Trophoblast cell (in vitro differentiated cells and primary cell): ENCODE results near the gene PKDREJ. TPM values are rescaled to one million over a fixed set of nuclear protein-coding genes. Genes with fewer than 3 reads are reported as not detected.
"Not testable (repeated sequence)": the region's sequence is repeated elsewhere in the genome, so short reads cannot be mapped to it uniquely, and the experiment has no call there.

Source experiments
- DNase-seq, 2 donors: peaks; one replicate each; pipeline ENCODE4 v3.0.0-alpha.2; 2016
- H2AFZ ChIP-seq: 2 replicates; pipeline ENCODE4 v1.6.1; 2013; ENCODE audit warnings: low read length, moderate library complexity, mild to moderate bottlenecking; ENCODE audit not compliant: insufficient read depth, poor library complexity
- H2AK5ac ChIP-seq: 2 replicates; pipeline ENCODE4 v1.6.1; 2013; ENCODE audit warnings: mild to moderate bottlenecking, low read length
- H2BK120ac ChIP-seq: 2 replicates; pipeline ENCODE4 v1.6.1; 2013; ENCODE audit warnings: low read length, mild to moderate bottlenecking, moderate library complexity; ENCODE audit not compliant: insufficient read depth, poor library complexity
- H2BK12ac ChIP-seq: 2 replicates; pipeline ENCODE4 v1.6.1; 2013; ENCODE audit warnings: mild to moderate bottlenecking, low read length, moderate library complexity
- H2BK5ac ChIP-seq: 2 replicates; pipeline ENCODE4 v1.6.1; 2013; ENCODE audit warnings: low read length, low read depth, moderate library complexity, mild to moderate bottlenecking; ENCODE audit not compliant: poor library complexity
- H3K14ac ChIP-seq: 2 replicates; pipeline ENCODE4 v1.6.1; 2013; ENCODE audit warnings: mild to moderate bottlenecking, low read length
- H3K18ac ChIP-seq: 2 replicates; pipeline ENCODE4 v1.6.1; 2013; ENCODE audit warnings: mild to moderate bottlenecking, low read length
- H3K23ac ChIP-seq: 2 replicates; pipeline ENCODE4 v1.6.1; 2013; ENCODE audit warnings: low read length
- H3K27ac ChIP-seq: 2 replicates; pipeline ENCODE4 v1.5.1; 2013; ENCODE audit warnings: low read depth, mild to moderate bottlenecking, inconsistent platforms, low read length, moderate library complexity
- H3K27me3 ChIP-seq: 2 replicates; pipeline ENCODE4 v1.6.1; 2013; ENCODE audit warnings: inconsistent platforms, mild to moderate bottlenecking, low read length, moderate library complexity; ENCODE audit not compliant: insufficient read depth
- H3K36me3 ChIP-seq, 2 experiments: 1 replicate in 1 of 2; 2 replicates in 1 of 2; pipeline ENCODE4 v1.6.1; 2013; ENCODE audit warnings: low read length in 2 of 2, mild to moderate bottlenecking in 2 of 2, moderate library complexity in 1 of 2; ENCODE audit not compliant: insufficient read depth in 2 of 2, control insufficient read depth in 1 of 2
- H3K4ac ChIP-seq: 2 replicates; pipeline ENCODE4 v1.6.1; 2013; ENCODE audit warnings: low read depth, mild to moderate bottlenecking, low read length, moderate library complexity
- H3K4me1 ChIP-seq, 2 experiments: 1 replicate in 1 of 2; 2 replicates in 1 of 2; pipeline ENCODE4 v1.6.1; 2013; ENCODE audit warnings: low read length in 2 of 2, mild to moderate bottlenecking in 2 of 2, moderate library complexity in 1 of 2; ENCODE audit not compliant: insufficient read depth in 2 of 2, control insufficient read depth in 1 of 2
- H3K4me2 ChIP-seq: 2 replicates; pipeline ENCODE4 v1.6.1; 2013; ENCODE audit warnings: inconsistent platforms, mild to moderate bottlenecking, low read length, moderate library complexity
- H3K4me3 ChIP-seq: 2 replicates; pipeline ENCODE4 v1.5.1; 2013; ENCODE audit warnings: mild to moderate bottlenecking, low read depth, low read length, inconsistent platforms
- H3K79me1 ChIP-seq: one replicate; pipeline ENCODE4 v1.6.1; 2013; ENCODE audit warnings: low read length
- H3K79me2 ChIP-seq: 2 replicates; pipeline ENCODE4 v1.6.1; 2013; ENCODE audit warnings: low read length, mild to moderate bottlenecking; ENCODE audit not compliant: control insufficient read depth, insufficient read depth, poor library complexity
- H3K9ac ChIP-seq: 2 replicates; pipeline ENCODE4 v1.6.1; 2013; ENCODE audit warnings: mild to moderate bottlenecking, low read length
- H3K9me3 ChIP-seq: 2 replicates; pipeline ENCODE4 v1.6.1; 2013; ENCODE audit warnings: low read depth, mild to moderate bottlenecking, control low read depth, inconsistent platforms, low read length; ENCODE audit not compliant: insufficient read depth
- H4K12ac ChIP-seq: 2 replicates; pipeline ENCODE4 v1.6.1; 2013; ENCODE audit warnings: low read depth, mild to moderate bottlenecking, low read length, moderate library complexity
- H4K8ac ChIP-seq: 2 replicates; pipeline ENCODE4 v1.6.1; 2013; ENCODE audit warnings: low read depth, mild to moderate bottlenecking, low read length, moderate library complexity
- H4K91ac ChIP-seq: one replicate; pipeline ENCODE4 v1.6.1; 2013; ENCODE audit warnings: low read depth, mild to moderate bottlenecking, low read length, moderate library complexity
- WGBS: extraction: QIAGEN DNeasy Blood & Tissue Kit; methylation state at CpG from one replicate; pipeline ENCODE4 v1.1.7; 2013; ENCODE audit warnings: missing lambda C conversion rate; ENCODE audit not compliant: insufficient read length, insufficient coverage; ENCODE audit errors: extremely low coverage; 5-methylcytosine and 5-hydroxymethylcytosine counted together
- polyA plus RNA-seq: library from polyadenylated mRNA; stranded (reverse); fragments of 200-250 nt; gene quantifications from 2 replicates; pipeline ENCODE4 v1.2.3, GENCODE V29; 2013

PKDREJ gene
- polyA plus RNA-seq: under 0.01 TPM in 2 replicates

- Histone ChIP-seq H4K12ac (no peak within 1 kb of the TSS), H3K9ac (peak within 1 kb of the TSS; percentile 5), H3K18ac (no peak within 1 kb of the TSS), H3K4me3 (peak within 1 kb of the TSS; percentile 56), H4K91ac (no peak within 1 kb of the TSS), H3K4me1 (peaks cover 4 to 7% of the 10 kb centered on the region in 2 experiments), H3K9me3 (peaks cover 20% of the 10 kb centered on the region), H2AK5ac (no peak within 1 kb of the TSS), H3K4me2 (peak within 1 kb of the TSS; percentile 63), H2BK12ac (no peak within 1 kb of the TSS), H4K8ac (no peak within 1 kb of the TSS), H3K14ac (no peak within 1 kb of the TSS), H2BK120ac (no peak within 1 kb of the TSS), H3K27ac (no peak within 1 kb of the TSS), H2BK5ac (no peak within 1 kb of the TSS), H3K4ac (no peak within 1 kb of the TSS), H2AFZ (peak within 1 kb of the TSS; percentile 15), H3K23ac (no peak within 1 kb of the TSS), H3K79me1 (peaks cover 3% of the 10 kb centered on the region), H3K36me3 (no peaks in the 10 kb centered on the region), H3K27me3 (peaks cover 22% of the 10 kb centered on the region), H3K79me2 (peaks cover 3% of the 10 kb centered on the region)
- no peak for DNase-seq
- no CpG with 5 or more reads among the region's 30 CpGs for WGBS
These were observed at the start of gene PKDREJ for GRCh38 chr22:46263216-46263590. Gene PKDREJ, minus strand, starts transcription at chr22:46263343. Its CDS starts 21 bp downstream, at chr22:46263322.

GRCh38 chr22:46312848-46313247, 49.7 kb upstream of the PKDREJ start:
- not testable (repeated sequence) for H3K4me1 ChIP-seq, H3K79me2 ChIP-seq, H3K4ac ChIP-seq, DNase-seq, H4K91ac ChIP-seq, H3K27ac ChIP-seq, H3K9ac ChIP-seq, H3K4me2 ChIP-seq, H3K4me3 ChIP-seq, H3K9me3 ChIP-seq, H3K27me3 ChIP-seq, H4K12ac ChIP-seq, H3K14ac ChIP-seq, H2BK120ac ChIP-seq, H3K18ac ChIP-seq, H2BK12ac ChIP-seq, H2BK5ac ChIP-seq, H3K79me1 ChIP-seq, H2AK5ac ChIP-seq, H2AFZ ChIP-seq, H3K23ac ChIP-seq, H4K8ac ChIP-seq
- WGBS: no CpG with 5 or more reads among the region's 2 CpGs
- peaks cover 43 to 49% of the 10 kb centered on the region in 2 experiments for H3K36me3 ChIP-seq

GRCh38 chr22:46312056-46312455, 48.9 kb upstream of the PKDREJ start:
- no peak overlapping the region for H2BK120ac ChIP-seq
- H3K27ac ChIP-seq: no peak overlapping the region
- H3K4ac ChIP-seq: no peak overlapping the region
- no peak overlapping the region for H4K91ac ChIP-seq
- no peak overlapping the region for H2AFZ ChIP-seq
- no peak overlapping the region for H2BK5ac ChIP-seq
- H3K79me1 ChIP-seq: no peaks in the 10 kb centered on the region
- H3K79me2 ChIP-seq: no peaks in the 10 kb centered on the region
- H3K23ac ChIP-seq: no peak overlapping the region
- no peak overlapping the region for H4K8ac ChIP-seq
- H3K27me3 ChIP-seq: no peaks in the 10 kb centered on the region
- H3K9me3 ChIP-seq: no peaks in the 10 kb centered on the region
- no peak overlapping the region for H3K9ac ChIP-seq
- H3K4me1 ChIP-seq: no peaks in the 10 kb centered on the region
- WGBS: no CpG with 5 or more reads among the region's 8 CpGs
- no peak overlapping the region for H3K4me3 ChIP-seq
- peaks cover 39 to 44% of the 10 kb centered on the region in 2 experiments for H3K36me3 ChIP-seq
- no peak overlapping the region for H3K14ac ChIP-seq
- no peak overlapping the region for H3K4me2 ChIP-seq
- DNase-seq: no peak
- no peak overlapping the region for H3K18ac ChIP-seq
- no peak overlapping the region for H2AK5ac ChIP-seq
- H2BK12ac ChIP-seq: no peak overlapping the region
- H4K12ac ChIP-seq: no peak overlapping the region

GRCh38 chr22:46309526-46310085, 46.5 kb upstream of the PKDREJ start:
- Histone ChIP-seq H2BK12ac (no peak overlapping the region), H3K9me3 (no peaks in the 10 kb centered on the region), H3K18ac (no peak overlapping the region), H3K4me3 (no peak overlapping the region), H2BK120ac (no peak overlapping the region), H4K12ac (no peak overlapping the region), H4K91ac (no peak overlapping the region), H3K36me3 (peaks cover 36 to 41% of the 10 kb centered on the region in 2 experiments), H2AFZ (no peak overlapping the region), H3K4ac (no peak overlapping the region), H4K8ac (no peak overlapping the region), H3K4me2 (no peak overlapping the region), H3K4me1 (no peaks in the 10 kb centered on the region), H2AK5ac (no peak overlapping the region), H3K79me1 (no peaks in the 10 kb centered on the region), H3K14ac (no peak overlapping the region), H3K27me3 (no peaks in the 10 kb centered on the region), H3K9ac (no peak overlapping the region), H2BK5ac (no peak overlapping the region), H3K23ac (no peak overlapping the region), H3K27ac (no peak overlapping the region), H3K79me2 (no peaks in the 10 kb centered on the region)
- WGBS: no CpG with 5 or more reads among the region's 15 CpGs
- DNase-seq: no peak
